ENCODE results near the gene GSTM5.
"Not testable (repeated sequence)": the region's sequence is repeated elsewhere in the genome, so short reads cannot be mapped to it uniquely, and the experiment has no call there.

GSTM5 gene

GRCh38 chr1:109762821-109763645 is 51.0 kb downstream of the GSTM5 start:
- DNase-seq: no peak

GRCh38 chr1:109763646-109764415 is 51.8 kb downstream of the GSTM5 start, which contains the start of gene EPS8L3:
Gene EPS8L3 (minus strand): TSS chr1:109763923. CDS start chr1:109761749, 2,174 bp downstream.
- no peak for DNase-seq

- DNase-seq: no peak
These were observed 52.8 kb downstream of the GSTM5 start for GRCh38 chr1:109764561-109765482.

GRCh38 chr1:109765483-109765815 is 53.4 kb downstream of the GSTM5 start:
- no peak for DNase-seq

GRCh38 chr1:109765896-109766615 is 54.0 kb downstream of the GSTM5 start:
- DNase-seq: no peak

- DNase-seq: not testable (repeated sequence)
These were observed 55.1 kb downstream of the GSTM5 start for GRCh38 chr1:109766991-109767636.

Data from midbrain (tissue), 1 donor.